ENCODE measurements around the gene DSG3. TPM values are rescaled to one million over a fixed set of nuclear protein-coding genes. Genes with fewer than 3 reads are reported as not detected.

DSG3 gene
- total and polyA plus RNA-seq, 11 donors: 0.01 to 0.07 TPM; not detected in 9

DNA sequence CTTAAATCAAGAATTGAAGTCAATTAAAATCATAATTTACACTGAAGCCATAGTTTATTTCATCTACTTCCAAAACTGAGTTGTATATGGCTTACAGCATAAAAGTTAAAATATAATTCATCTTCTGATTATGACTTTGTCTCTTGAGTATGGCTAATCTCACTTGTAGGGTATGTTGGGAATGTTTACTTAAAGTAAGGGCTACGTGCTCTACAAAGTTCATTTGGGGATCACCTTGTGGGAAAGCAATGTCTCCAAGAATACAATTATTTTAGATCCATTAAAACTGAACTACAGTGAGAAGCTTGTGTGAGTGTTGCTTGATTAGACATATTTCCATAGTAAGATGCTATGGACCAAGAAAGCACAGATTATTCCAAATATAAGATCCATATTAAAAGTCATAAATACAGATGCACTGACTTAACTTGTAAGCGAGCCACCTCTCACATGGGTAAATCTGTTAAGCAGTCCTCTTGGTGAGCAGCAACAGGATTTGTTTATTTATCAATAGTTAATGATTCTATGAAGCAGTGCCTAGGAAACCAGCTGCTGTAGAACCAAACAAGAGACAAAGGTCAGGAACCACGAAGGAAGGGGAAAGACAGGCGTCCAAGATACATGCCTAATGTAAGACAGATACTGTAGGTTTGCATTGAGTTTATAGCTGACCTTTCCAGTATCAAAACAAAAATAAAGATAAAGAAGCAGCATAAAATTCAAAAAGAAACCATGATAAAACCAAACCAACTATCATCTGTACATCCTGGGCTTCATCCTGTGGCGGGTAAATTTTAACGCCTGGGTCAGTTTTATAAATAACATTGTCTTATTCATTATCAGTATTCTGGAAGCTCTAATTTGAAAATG is 46.1 kb upstream of the DSG3 start:
- ATAC-seq (no peak), DNase-seq (no peak)
- TF ChIP-seq POLR2A (IDR thresholded peaks at IDR 0.05) (no peak), CTCF (IDR thresholded peaks at IDR 0.05) (no peak)
- H3K4me3 ChIP-seq: no peak overlapping the region
- H3K27ac ChIP-seq: no peak overlapping the region
- no peaks in the 10 kb centered on the region for H3K9me3 ChIP-seq
- H3K27me3 ChIP-seq: no peaks in the 10 kb centered on the region
- intact Hi-C loops (cut with DNase I): no loop called here
- WGBS, 4 donors: 70 to 74% (median 71%) methylated on average over 6 of the region's 6 CpGs
- H3K36me3 ChIP-seq: no peaks in the 10 kb centered on the region
- H3K4me1 ChIP-seq: peaks cover 0 to 17% (median 10%) of the 10 kb centered on the region in 12 donors

DNA sequence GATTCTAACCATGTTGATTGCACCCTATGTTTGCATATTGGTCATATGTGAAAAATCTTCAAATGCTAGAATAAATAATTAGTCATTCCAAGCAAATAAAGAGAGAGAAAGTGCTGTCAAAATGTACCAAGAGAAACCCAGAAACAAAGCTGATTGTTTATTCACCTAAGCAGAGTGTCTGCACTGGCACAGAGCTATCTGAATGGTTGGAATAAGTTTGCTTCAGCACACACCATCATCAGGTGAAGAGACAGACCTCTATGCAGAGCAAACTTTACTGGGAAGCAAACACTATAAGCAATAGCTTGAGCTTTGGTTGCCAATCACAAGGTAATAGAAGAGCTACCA is 45.5 kb upstream of the DSG3 start:
- no peak overlapping the region for H3K4me3 ChIP-seq
- no peak for DNase-seq

GRCh38 chr18:31403409-31403808 is 44.1 kb upstream of the DSG3 start:
- intact Hi-C loops (cut with DNase I): no loop called here
- Histone ChIP-seq H3K4me1 (peaks cover 0 to 4% (median 0%) of the 10 kb centered on the region in 12 donors), H3K9me3 (no peaks in the 10 kb centered on the region), H3K4me3 (no peak overlapping the region), H3K27ac (no peak overlapping the region), H3K27me3 (no peaks in the 10 kb centered on the region), H3K36me3 (no peaks in the 10 kb centered on the region)
- no peak for TF ChIP-seq POLR2A (IDR thresholded peaks at IDR 0.05)
- no peak for TF ChIP-seq CTCF (IDR thresholded peaks at IDR 0.05)
- WGBS, 4 donors: 53 to 64% (median 60%) methylated on average over 2 of the region's 2 CpGs
- DNase-seq (no peak), ATAC-seq (no peak)

More for the DNA sequence above, 45.5 kb upstream of the DSG3 start:
- Histone ChIP-seq H3K4me1 (peaks cover 0 to 11% (median 4%) of the 10 kb centered on the region in 12 donors), H3K36me3 (no peaks in the 10 kb centered on the region), H3K27me3 (no peaks in the 10 kb centered on the region), H3K9me3 (no peaks in the 10 kb centered on the region), H3K27ac (no peak overlapping the region)
- ATAC-seq: no peak
- TF ChIP-seq POLR2A (IDR thresholded peaks at IDR 0.05) (no peak), CTCF (IDR thresholded peaks at IDR 0.05) (no peak)
- intact Hi-C loops (cut with DNase I): no loop called here

GRCh38 chr18:31407649-31408048 is 39.9 kb upstream of the DSG3 start:
- DNase-seq (no peak), ATAC-seq (no peak)
- H3K36me3 ChIP-seq: no peaks in the 10 kb centered on the region
- intact Hi-C loops (cut with DNase I): no loop called here
- H3K27ac ChIP-seq: no peak overlapping the region
- WGBS, 4 donors: 82 to 91% (median 86%) methylated on average over 3 of the region's 3 CpGs
- H3K9me3 ChIP-seq: peaks cover 0 to 6% (median 0%) of the 10 kb centered on the region in 12 donors
- no peak overlapping the region for H3K4me3 ChIP-seq
- no peaks in the 10 kb centered on the region for H3K27me3 ChIP-seq
- TF ChIP-seq CTCF (IDR thresholded peaks at IDR 0.05): no peak
- TF ChIP-seq POLR2A (IDR thresholded peaks at IDR 0.05): no peak
- no peaks in the 10 kb centered on the region for H3K4me1 ChIP-seq
